ENCODE data around the gene TBX5.

Gene TBX5

DNA sequence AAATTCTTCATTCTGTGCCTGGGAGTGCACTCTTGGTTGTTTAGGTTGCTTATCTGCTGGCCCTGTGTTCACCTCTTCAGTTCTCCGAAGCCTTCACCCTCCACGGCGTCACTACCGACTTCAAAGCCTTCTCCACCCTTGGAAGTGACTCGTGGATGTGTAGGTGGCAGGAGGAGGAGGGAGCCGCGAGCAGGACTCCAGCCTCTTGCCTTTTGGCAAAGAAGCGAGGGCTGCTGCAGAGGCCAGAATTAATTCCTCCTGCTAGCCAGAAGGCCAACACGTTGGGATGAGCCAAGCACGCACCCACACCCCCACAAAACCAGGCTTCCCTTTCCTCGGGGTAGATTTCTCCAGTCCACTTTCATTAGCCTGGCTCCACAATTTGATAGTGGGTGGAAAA, 86.5 kb downstream of the TBX5 start:
- no peak for DNase-seq (ENCODE audit: low spot score)

DNA sequence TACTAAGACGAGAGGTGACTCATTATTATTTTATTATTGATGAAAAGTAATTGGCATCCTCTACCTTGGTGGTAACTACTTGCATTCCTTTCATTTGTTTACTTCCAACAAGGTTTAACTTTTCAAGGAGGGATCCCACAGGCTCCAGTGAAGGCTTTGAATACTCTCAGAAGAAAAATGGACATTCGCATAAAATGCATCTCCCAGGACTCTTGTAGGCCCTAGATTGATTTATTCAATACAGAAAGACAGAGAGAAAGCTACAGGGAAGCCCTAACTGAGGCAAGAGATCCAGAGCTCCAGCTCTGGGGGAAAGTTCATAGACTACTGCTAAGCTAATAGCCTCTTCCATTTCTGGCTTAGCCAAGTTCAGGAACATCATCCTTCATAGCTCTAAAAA, 87.0 kb downstream of the TBX5 start:
- DNase-seq (ENCODE audit: low spot score): no peak

DNA sequence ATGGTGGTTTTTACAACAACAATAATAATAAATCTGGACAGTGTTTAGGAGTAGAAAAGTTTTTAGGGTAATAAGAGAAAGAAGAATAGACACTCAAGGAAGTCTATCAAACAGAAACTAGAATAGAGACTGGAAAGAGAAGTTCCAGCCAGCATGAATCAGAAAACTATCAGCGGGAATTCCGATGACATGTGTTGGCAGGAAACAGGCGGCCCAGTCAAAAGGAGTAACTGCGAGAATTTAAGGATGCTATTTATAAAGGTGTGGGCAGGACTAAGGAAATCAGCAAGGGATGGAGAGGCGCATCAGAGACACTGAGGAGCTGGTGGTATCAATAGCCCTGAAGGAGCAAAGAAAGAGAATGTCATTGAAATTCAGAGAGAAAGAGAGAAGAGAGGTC, 89.9 kb downstream of the TBX5 start:
- DNase-seq (ENCODE audit: low spot score): no peak

DNA sequence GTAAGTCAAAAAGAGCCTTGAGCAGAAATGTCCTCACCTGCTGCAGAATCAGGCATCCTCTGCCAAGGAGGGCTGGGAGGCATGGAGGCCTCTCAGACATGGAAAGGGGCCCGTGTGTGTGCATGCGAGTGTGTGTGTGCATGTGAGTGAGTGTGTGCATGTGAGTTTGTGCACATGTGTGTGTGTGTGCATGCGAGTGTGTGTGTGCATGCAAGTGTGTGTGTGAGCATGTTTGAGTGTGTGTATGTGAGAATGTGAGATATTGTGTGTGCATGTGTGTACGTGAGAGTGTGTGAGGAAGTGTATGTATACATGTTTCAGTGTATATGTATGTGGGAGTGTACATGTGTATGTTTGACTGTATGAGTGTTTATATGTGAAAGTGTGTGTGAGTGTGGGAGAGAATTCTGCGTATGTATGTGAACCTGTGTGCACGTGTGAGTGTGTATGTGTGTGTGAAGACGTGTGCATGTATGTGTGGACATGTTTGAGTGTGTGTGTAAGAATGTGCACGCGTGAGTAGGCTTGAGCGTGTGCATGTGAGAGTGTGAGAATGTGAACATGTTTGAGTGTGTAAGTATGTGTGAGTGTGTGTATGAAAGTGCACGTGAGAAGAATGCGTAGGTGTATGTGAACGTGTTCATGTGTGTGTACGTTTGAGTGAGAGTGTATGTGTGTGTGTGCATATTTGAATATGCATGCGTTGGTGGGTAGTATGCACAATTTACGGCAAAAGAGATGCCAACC, 90.8 kb downstream of the TBX5 start:
- no peak for DNase-seq (ENCODE audit: low spot score)

DNA sequence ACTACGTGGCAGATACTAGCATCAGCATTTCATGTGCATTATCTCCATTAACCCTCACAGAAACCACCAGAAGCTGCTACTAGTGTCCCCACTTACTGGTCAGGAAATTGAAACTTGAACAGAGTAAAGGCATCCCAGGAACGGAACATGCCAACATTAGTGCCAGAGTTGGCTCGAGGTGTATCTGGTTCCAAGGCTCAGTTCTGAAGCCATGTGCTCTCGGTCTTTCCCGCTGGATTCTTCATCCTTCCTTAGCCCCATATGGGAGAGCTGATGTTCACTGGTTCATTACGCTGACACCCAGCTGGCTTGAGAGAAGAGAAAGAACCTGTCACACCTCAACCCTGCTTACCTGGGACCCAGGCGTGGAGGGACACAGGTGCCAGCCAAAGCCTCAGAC, 91.5 kb downstream of the TBX5 start:
- no peak for DNase-seq (ENCODE audit: low spot score)

DNA sequence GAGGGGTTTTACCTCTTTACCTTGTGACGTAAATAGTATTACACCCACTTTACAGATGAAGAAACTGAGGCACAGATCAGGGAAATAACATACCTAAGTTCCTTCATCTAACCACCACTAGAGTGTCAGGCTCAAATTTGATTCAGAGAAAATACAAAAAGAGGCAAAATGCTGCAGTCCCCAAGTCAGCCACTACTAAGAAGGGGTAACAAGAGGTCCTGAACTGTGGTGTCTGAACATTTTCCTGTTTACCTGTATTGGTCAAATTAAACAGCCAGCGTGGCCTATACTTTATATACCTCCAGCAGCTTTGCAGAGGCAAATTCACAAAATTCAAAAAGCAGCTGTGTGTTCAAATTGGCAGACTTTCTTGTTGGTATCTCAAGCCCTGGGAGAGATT, 92.0 kb downstream of the TBX5 start:
- no peak for DNase-seq (ENCODE audit: low spot score)

DNA sequence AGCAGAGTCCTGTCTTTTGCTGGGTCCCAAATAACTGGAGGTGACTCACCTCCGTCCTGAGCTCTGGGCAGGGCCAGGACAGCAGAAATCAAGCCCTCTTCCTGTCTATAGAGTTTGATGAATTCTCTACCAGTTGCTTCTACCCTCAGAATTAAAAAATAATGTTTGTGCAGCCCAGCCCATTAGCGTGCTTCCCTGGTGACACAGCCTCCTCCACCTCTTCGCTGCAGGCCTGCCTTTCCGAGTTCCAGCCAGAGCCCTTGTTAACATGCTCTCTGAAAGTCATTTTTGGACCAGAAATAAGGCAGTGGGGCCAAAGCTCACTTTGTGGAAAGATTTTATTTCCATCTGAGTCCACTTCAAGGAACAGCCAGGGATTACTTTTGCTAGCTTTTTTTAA, 94.0 kb downstream of the TBX5 start:
- no peak for DNase-seq (ENCODE audit: low spot score)

DNA sequence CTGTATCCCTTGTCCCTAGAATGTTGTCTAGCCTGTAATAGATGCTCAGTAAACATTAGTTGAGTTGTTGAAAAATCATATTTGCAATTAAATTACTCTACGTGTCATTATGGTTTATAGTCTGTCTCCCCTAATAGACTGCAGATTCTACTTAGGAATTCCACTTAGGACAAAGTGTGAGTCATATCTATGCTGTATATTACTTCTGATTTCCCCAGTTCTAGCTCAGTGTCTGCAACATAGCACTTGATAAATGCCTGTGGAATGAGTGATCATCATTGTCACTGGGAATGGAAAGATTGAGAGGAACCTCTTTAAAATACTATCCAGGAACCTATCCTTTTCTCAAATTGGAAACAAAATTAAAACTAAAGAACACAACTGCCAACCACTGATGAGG, 99.3 kb downstream of the TBX5 start:
- DNase-seq (ENCODE audit: low spot score): no peak

DNA sequence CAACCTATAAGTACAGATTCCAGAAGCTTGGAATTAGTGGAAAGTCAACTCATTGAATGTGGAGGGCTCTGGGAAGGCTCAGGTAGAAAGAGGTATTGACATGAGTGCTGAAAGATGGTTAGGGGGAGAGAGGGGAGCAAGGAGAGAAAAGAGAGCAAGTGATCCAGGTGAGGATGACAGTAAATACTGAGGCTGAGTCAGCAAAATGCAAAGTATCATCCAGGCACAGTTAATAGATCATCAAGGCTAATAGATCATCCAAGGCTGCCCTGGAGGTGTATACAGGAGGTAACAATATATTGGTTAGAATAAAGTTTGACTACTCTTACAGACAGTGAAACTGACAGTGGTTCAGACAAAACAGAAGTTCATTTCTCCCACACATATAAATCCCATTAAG, 100.5 kb downstream of the TBX5 start:
- no peak for DNase-seq (ENCODE audit: low spot score)

Data from HuH-7.5 (cell line).